ENCODE data around the gene LUC7L2. TPM values are rescaled to one million over a fixed set of nuclear protein-coding genes. Genes with fewer than 3 reads are reported as not detected.

LUC7L2 gene
- total RNA-seq, 6 experiments from 2014 or later, result 55.1 to 74.4 (median 66.1) TPM

- TF ChIP-seq, protein P1, sequence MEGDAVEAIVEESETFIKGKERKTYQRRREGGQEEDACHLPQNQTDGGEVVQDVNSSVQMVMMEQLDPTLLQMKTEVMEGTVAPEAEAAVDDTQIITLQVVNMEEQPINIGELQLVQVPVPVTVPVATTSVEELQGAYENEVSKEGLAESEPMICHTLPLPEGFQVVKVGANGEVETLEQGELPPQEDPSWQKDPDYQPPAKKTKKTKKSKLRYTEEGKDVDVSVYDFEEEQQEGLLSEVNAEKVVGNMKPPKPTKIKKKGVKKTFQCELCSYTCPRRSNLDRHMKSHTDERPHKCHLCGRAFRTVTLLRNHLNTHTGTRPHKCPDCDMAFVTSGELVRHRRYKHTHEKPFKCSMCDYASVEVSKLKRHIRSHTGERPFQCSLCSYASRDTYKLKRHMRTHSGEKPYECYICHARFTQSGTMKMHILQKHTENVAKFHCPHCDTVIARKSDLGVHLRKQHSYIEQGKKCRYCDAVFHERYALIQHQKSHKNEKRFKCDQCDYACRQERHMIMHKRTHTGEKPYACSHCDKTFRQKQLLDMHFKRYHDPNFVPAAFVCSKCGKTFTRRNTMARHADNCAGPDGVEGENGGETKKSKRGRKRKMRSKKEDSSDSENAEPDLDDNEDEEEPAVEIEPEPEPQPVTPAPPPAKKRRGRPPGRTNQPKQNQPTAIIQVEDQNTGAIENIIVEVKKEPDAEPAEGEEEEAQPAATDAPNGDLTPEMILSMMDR (IDR thresholded peaks at IDR 0.05), result no peak
- Mint-ChIP-seq H3K4me3 (peak overlapping the region; percentile 100), H3K27me3 (ENCODE audit: insufficient read depth) (peaks cover 6% of the 10 kb centered on the region; the same call in 1 of the 2 replicates), H3K36me3 (ENCODE audit: low read depth) (peaks cover 17% of the 10 kb centered on the region), H3K9me3 (no peaks in the 10 kb centered on the region), H3K27ac (peak overlapping the region; percentile 99), H3K4me1 (ENCODE audit: low read depth) (peaks cover 38% of the 10 kb centered on the region)
- DNase-seq, result no peak
Observed at GRCh38 chr7:139358541-139359365, 941 bp upstream of the LUC7L2 start.

DNA sequence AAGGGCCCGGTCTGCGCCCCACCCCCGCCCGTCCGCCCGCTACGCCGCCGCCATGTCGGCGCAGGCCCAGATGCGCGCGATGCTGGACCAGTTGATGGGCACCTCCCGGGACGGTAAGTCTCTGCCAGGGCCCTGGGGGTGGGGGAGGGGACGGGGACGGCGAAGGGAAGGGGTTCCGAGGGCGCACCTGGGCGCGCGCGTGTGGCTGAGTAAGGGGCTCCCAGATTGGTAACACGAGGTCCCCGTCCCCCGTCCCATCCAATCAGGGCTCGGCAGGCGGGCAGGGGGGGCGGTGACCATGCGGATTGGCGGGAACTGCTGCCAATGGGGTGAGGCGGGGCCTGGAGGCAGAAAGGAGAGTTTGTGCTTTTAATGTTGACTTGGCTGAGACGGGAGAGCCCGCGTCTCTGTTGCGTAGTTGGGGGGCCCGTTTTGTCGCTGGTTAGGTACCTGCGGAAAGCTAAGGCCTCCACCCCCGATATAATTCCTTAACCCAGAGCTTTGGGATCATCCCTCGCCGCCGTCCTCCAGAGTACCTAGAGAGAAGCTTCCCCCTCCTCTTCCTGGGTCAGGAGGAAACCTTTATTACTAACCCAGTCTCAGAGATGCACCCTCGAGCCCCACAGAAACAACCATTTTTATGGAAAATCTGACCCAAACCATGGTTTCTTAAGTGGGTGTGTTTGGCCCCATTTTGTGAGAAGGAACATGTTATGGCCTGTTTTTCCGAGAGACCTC lies 685 bp downstream of the LUC7L2 start:
- Mint-ChIP-seq H3K4me3 (peak overlapping the region; percentile 100), H3K4me1 (ENCODE audit: low read depth) (peaks cover 47% of the 10 kb centered on the region), H3K36me3 (ENCODE audit: low read depth) (peaks cover 20% of the 10 kb centered on the region), H3K27me3 (ENCODE audit: insufficient read depth) (peaks cover 6% of the 10 kb centered on the region; the same call in 1 of the 2 replicates), H3K27ac (peak overlapping the region; percentile 99), H3K9me3 (no peaks in the 10 kb centered on the region)
- TF ChIP-seq, protein P1 (IDR thresholded peaks at IDR 0.05), result no peak
- DNase-seq, result peak; percentile 86

DNA sequence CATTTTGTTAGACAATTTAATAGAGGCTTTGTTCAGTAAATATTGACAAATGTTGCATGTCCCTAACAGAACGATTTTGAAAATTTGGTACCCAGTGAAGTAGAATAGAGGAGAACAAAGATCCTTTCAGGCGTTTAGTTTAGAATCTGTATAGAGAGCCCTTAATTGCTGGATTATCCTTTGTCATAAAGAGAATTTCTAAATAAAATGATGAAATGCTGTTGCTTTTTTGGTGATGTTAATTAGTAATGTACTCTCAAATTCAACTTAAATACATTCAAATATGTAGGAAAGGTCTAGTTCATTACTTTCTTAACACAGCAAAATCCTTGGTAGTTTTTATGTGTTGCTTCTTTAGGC lies 1.2 kb downstream of the LUC7L2 start:
- TF ChIP-seq, protein P1 (IDR thresholded peaks at IDR 0.05), result no peak
- peak overlapping the region; percentile 100 for H3K4me3 Mint-ChIP-seq
- peak overlapping the region; percentile 99 for H3K27ac Mint-ChIP-seq
- peaks cover 24% of the 10 kb centered on the region for H3K36me3 Mint-ChIP-seq (ENCODE audit: low read depth)
- H3K9me3 Mint-ChIP-seq, result no peaks in the 10 kb centered on the region
- no peak for DNase-seq
- H3K4me1 Mint-ChIP-seq (ENCODE audit: low read depth), result peaks cover 53% of the 10 kb centered on the region
- peaks cover 6% of the 10 kb centered on the region; the same call in 1 of the 2 replicates for H3K27me3 Mint-ChIP-seq (ENCODE audit: insufficient read depth)

- H3K4me3 Mint-ChIP-seq, result peak overlapping the region; percentile 100
- H3K27me3 Mint-ChIP-seq (ENCODE audit: insufficient read depth), result peaks cover 6% of the 10 kb centered on the region; the same call in 1 of the 2 replicates
- H3K9me3 Mint-ChIP-seq, result no peaks in the 10 kb centered on the region
- TF ChIP-seq, protein P1 (IDR thresholded peaks at IDR 0.05), result no peak
- H3K36me3 Mint-ChIP-seq (ENCODE audit: low read depth), result peaks cover 24% of the 10 kb centered on the region
- DNase-seq, result no peak
- peak overlapping the region; percentile 99 for H3K27ac Mint-ChIP-seq
- H3K4me1 Mint-ChIP-seq (ENCODE audit: low read depth), result peaks cover 59% of the 10 kb centered on the region
Observed at GRCh38 chr7:139361523-139361922, 1.8 kb downstream of the LUC7L2 start.

DNA sequence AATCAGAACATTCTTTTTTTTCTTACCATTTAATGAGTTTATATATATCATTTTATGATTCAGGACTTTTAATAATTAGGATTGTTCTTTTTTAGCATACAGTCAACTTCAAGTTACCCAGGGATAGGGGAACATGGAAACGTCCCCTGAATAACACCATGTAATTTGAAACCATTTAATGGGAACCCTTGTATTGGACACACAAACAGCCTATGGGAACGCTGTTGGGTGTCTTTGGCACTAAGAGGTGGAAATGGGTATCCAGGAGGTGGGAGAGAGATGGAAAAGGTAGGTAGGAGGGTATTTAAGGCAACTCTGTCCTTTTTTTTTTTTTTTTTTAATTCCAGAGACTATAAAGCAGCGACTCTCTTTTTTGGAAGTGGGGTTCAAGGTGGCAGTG lies 2.6 kb downstream of the LUC7L2 start:
- Mint-ChIP-seq H3K4me1 (ENCODE audit: low read depth) (peaks cover 56% of the 10 kb centered on the region), H3K9me3 (no peaks in the 10 kb centered on the region), H3K27ac (peak overlapping the region; percentile 55), H3K36me3 (ENCODE audit: low read depth) (peaks cover 24% of the 10 kb centered on the region), H3K4me3 (peak overlapping the region; percentile 62), H3K27me3 (ENCODE audit: insufficient read depth) (peaks cover 6% of the 10 kb centered on the region; the same call in 1 of the 2 replicates)
- no peak for DNase-seq
- TF ChIP-seq, protein P1 (IDR thresholded peaks at IDR 0.05), result no peak
